GM19035 (cell line): ENCODE results near the gene LAMB2.

Source experiments
- ATAC-seq: cut with Tn5 transposase; IDR thresholded peaks from one replicate; pipeline ENCODE4 v1.9.1; 2021; ENCODE audit not compliant: unreplicated experiment

Gene LAMB2

DNA sequence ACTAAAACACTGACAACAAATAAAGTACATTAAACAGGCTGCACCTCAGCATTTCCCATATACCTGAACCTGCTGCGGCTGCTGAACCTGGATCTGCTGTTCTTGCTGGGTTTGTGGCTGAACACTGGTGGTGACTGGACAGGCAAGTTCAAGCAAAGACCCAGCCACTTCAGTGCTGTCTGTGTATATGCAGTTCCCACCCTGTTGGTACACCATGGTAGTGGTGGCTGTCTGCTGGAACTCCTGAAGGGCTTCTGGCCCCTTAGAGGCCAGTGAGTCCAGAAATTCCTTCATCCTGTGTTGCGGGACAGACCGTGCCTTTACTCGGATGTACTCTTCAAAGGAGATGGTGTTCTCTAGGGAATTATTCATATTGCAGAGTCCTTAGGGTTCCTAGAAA, 56.2 kb downstream of the LAMB2 start:
- no peak for ATAC-seq

DNA sequence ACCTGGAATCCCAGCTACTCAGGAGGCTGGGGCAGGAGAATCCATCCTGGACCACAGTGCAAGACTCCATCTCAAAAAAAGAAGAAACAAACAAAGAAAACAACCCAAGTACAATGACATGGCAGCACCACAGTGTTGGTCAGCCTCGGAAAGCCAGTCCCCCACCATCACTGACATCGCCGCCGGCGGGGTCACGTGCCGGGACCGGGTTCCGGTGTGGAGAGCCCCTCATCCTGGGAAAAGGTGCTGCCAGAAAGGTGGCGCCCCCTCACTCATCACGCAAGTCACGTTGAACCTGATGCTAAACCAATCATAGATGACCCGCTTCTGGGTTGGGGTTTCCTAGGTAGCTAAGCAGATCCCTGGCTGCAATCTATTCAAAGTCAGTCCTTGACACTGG, 56.7 kb downstream of the LAMB2 start:
- ATAC-seq, result no peak
